ENCODE results near the gene NREP. TPM values are rescaled to one million over a fixed set of nuclear protein-coding genes. Genes with fewer than 3 reads are reported as not detected.

Gene NREP
- total RNA-seq, 1 experiment from 2014 or later: not detected

- no TSS peak for BruUV-seq (replicated peaks)
- no peaks in the 10 kb centered on the region for H4K20me1 ChIP-seq (ENCODE audit: insufficient read depth)
- H3K9me2 ChIP-seq (ENCODE audit: insufficient read depth): no peaks in the 10 kb centered on the region
- no peak overlapping the region for H2AFZ ChIP-seq
- peaks cover 11% of the 10 kb centered on the region for H3K4me1 ChIP-seq (replicated peaks; ENCODE audit: insufficient read depth)
- H3F3A ChIP-seq (ENCODE audit: insufficient read depth, low read depth): no peaks in the 10 kb centered on the region
- H3K36me3 ChIP-seq (ENCODE audit: low read depth): no peaks in the 10 kb centered on the region
- no peak overlapping the region for H3K4me2 ChIP-seq
- TF ChIP-seq CTCF (conservative IDR thresholded peaks at IDR 0.05) (no peak; the same call in 1 of the 2 replicates), EZH2 (IDR thresholded peaks at IDR 0.05; ENCODE audit: low read depth) (no peak)
- H3K27ac ChIP-seq: no peak overlapping the region
- intact Hi-C loops (cut with micrococcal nuclease; ENCODE audit: unreplicated experiment): no loop called here
- no peak overlapping the region for H3K4me3 ChIP-seq
- H3K27me3 ChIP-seq (ENCODE audit: insufficient read depth, low read depth): no peaks in the 10 kb centered on the region
- DNase-seq: no peak
- POLR2A ChIA-PET (ENCODE audit: unreplicated experiment): no interaction called here
- no peaks in the 10 kb centered on the region for H3K79me2 ChIP-seq (ENCODE audit: low read depth)
- CTCF ChIA-PET: no interaction called here
- no peaks in the 10 kb centered on the region; the same call in 1 of the 2 replicates for H3K9me3 ChIP-seq (ENCODE audit: insufficient read depth, low read depth)
Measured at GRCh38 chr5:111685969-111686368, 71.0 kb downstream of the NREP start.

- H3K9me2 ChIP-seq (ENCODE audit: insufficient read depth): no peaks in the 10 kb centered on the region
- H3K36me3 ChIP-seq (ENCODE audit: low read depth): no peaks in the 10 kb centered on the region
- no peak overlapping the region for H3K4me3 ChIP-seq
- BruUV-seq (replicated peaks): no TSS peak
- ChIA-PET CTCF (no interaction called here), POLR2A (ENCODE audit: unreplicated experiment) (no interaction called here)
- H3K9me3 ChIP-seq (ENCODE audit: insufficient read depth, low read depth): no peaks in the 10 kb centered on the region; the same call in 1 of the 2 replicates
- no peaks in the 10 kb centered on the region for H4K20me1 ChIP-seq (ENCODE audit: insufficient read depth)
- no peak overlapping the region for H3K4me2 ChIP-seq
- intact Hi-C loops (cut with micrococcal nuclease; ENCODE audit: unreplicated experiment): loop anchor here (5.0 kb wide), 1 partner anchor 35 kb away; no protein-coding TSS in a partner anchor
- H3F3A ChIP-seq (ENCODE audit: insufficient read depth, low read depth): no peaks in the 10 kb centered on the region; the same call in 1 of the 2 replicates
- no peak overlapping the region for H3K27ac ChIP-seq
- no peaks in the 10 kb centered on the region for H3K79me2 ChIP-seq (ENCODE audit: low read depth)
- H3K4me1 ChIP-seq (replicated peaks; ENCODE audit: insufficient read depth): peaks cover 19% of the 10 kb centered on the region
- H2AFZ ChIP-seq: no peak overlapping the region
- TF ChIP-seq EZH2 (IDR thresholded peaks at IDR 0.05; ENCODE audit: low read depth) (no peak), CTCF (conservative IDR thresholded peaks at IDR 0.05) (no peak)
- DNase-seq: no peak
- H3K27me3 ChIP-seq (ENCODE audit: insufficient read depth, low read depth): no peaks in the 10 kb centered on the region
Measured at GRCh38 chr5:111682641-111683040, 74.4 kb downstream of the NREP start.

DNA sequence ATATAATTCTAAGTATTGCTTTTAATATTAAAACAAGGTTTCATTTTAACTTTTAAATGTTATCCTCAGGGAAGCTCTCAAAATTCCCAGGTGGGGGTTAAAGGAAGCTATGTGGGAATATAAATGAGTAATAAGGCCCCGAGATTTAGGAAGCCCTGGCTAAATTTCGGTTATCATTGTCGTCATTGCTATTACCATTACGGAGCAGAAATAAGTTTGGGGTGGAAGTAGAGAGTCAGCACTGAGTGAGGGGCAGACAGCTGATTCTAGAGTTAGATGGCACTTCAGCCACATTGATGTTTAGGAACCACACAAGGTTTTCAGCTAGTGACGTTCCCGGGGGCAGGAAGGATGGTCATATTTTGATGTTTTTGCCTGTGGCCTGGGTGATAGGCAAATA lies 74.9 kb downstream of the NREP start:
- Histone ChIP-seq H3K79me2 (ENCODE audit: low read depth) (no peaks in the 10 kb centered on the region), H2AFZ (no peak overlapping the region), H3K4me3 (no peak overlapping the region), H3K4me2 (no peak overlapping the region), H3F3A (ENCODE audit: insufficient read depth, low read depth) (no peaks in the 10 kb centered on the region; the same call in 1 of the 2 replicates), H3K9me2 (ENCODE audit: insufficient read depth) (no peaks in the 10 kb centered on the region), H3K9me3 (ENCODE audit: insufficient read depth, low read depth) (no peaks in the 10 kb centered on the region; the same call in 1 of the 2 replicates), H4K20me1 (ENCODE audit: insufficient read depth) (no peaks in the 10 kb centered on the region), H3K4me1 (replicated peaks; ENCODE audit: insufficient read depth) (peaks cover 19% of the 10 kb centered on the region), H3K36me3 (ENCODE audit: low read depth) (no peaks in the 10 kb centered on the region), H3K27ac (no peak overlapping the region), H3K27me3 (ENCODE audit: insufficient read depth, low read depth) (no peaks in the 10 kb centered on the region)
- intact Hi-C loops (cut with micrococcal nuclease; ENCODE audit: unreplicated experiment): loop anchor here (5.0 kb wide), 1 partner anchor 35 kb away; no protein-coding TSS in a partner anchor
- no peak for DNase-seq
- no TSS peak for BruUV-seq (replicated peaks)
- TF ChIP-seq EZH2 (IDR thresholded peaks at IDR 0.05; ENCODE audit: low read depth) (no peak), CTCF (conservative IDR thresholded peaks at IDR 0.05) (no peak)
- ChIA-PET CTCF (no interaction called here), POLR2A (ENCODE audit: unreplicated experiment) (no interaction called here)
